NK-92 (cell line): ENCODE measurements around the gene CDK14.

Experiments used
- DNase-seq: peaks from one replicate; lab custom pipeline; 2025; ENCODE audit not compliant: unreplicated experiment; lab: John Stamatoyannopoulos, UW

Gene CDK14

GRCh38 chr7:90834771-90835170 is 238.7 kb downstream of the CDK14 start:
- DNase-seq: no peak

GRCh38 chr7:90835861-90836260 is 239.7 kb downstream of the CDK14 start:
- DNase-seq: no peak

GRCh38 chr7:90836937-90837336 is 240.8 kb downstream of the CDK14 start:
- no peak for DNase-seq

GRCh38 chr7:90838799-90839198 is 242.7 kb downstream of the CDK14 start:
- no peak for DNase-seq

- DNase-seq: no peak
Measured at GRCh38 chr7:90839316-90839715, 243.2 kb downstream of the CDK14 start.

- no peak for DNase-seq
Measured at GRCh38 chr7:90839727-90840291, 243.7 kb downstream of the CDK14 start.

- no peak for DNase-seq
Measured at GRCh38 chr7:90841759-90842429, 245.8 kb downstream of the CDK14 start.

GRCh38 chr7:90842430-90842788 is 246.3 kb downstream of the CDK14 start:
- no peak for DNase-seq

GRCh38 chr7:90843472-90843871 is 247.4 kb downstream of the CDK14 start:
- no peak for DNase-seq

- DNase-seq: no peak
Measured at GRCh38 chr7:90844421-90844820, 248.3 kb downstream of the CDK14 start.

- DNase-seq: no peak
Measured at GRCh38 chr7:90846192-90846591, 250.1 kb downstream of the CDK14 start.

- no peak for DNase-seq
Measured at GRCh38 chr7:90850066-90850465, 253.9 kb downstream of the CDK14 start.

- no peak for DNase-seq
Measured at GRCh38 chr7:90850471-90850870, 254.3 kb downstream of the CDK14 start.

- no peak for DNase-seq
Measured at GRCh38 chr7:90853205-90853604, 257.1 kb downstream of the CDK14 start.

- no peak for DNase-seq
Measured at GRCh38 chr7:90856351-90857070, 260.4 kb downstream of the CDK14 start.

GRCh38 chr7:90857603-90858002 is 261.5 kb downstream of the CDK14 start:
- no peak for DNase-seq

- no peak for DNase-seq
Measured at GRCh38 chr7:90858546-90858945, 262.4 kb downstream of the CDK14 start.

GRCh38 chr7:90859521-90859920 is 263.4 kb downstream of the CDK14 start:
- DNase-seq: no peak

- no peak for DNase-seq
Measured at GRCh38 chr7:90864088-90864487, 268.0 kb downstream of the CDK14 start.

GRCh38 chr7:90869335-90869734 is 273.2 kb downstream of the CDK14 start:
- no peak for DNase-seq

- DNase-seq: no peak
Measured at GRCh38 chr7:90876701-90877100, 280.6 kb downstream of the CDK14 start.

GRCh38 chr7:90877201-90877600 is 281.1 kb downstream of the CDK14 start:
- no peak for DNase-seq
